Mesothelial cell of epicardium (in vitro differentiated cells): Measurements from ENCODE around the gene FADS2. TPM values are rescaled to one million over a fixed set of nuclear protein-coding genes. Genes with fewer than 3 reads are reported as not detected.

Source experiments
- DNase-seq, 2 experiments: peaks; one replicate each; pipeline ENCODE4 v3.0.0; 2021; ENCODE audit warnings: low spot score in 2 of 2; ENCODE audit not compliant: unreplicated experiment in 2 of 2
- H3K27ac Mint-ChIP-seq: 2 replicates; pipeline ENCODE4 v1.8.0; 2021; ENCODE audit warnings: mixed read lengths
- H3K27me3 Mint-ChIP-seq: 2 replicates; pipeline ENCODE4 v1.8.0; 2021; ENCODE audit warnings: low read depth, mixed read lengths
- H3K36me3 Mint-ChIP-seq: 2 replicates; pipeline ENCODE4 v1.8.0; 2021; ENCODE audit warnings: mixed read lengths
- H3K4me1 Mint-ChIP-seq: 2 replicates; pipeline ENCODE4 v1.8.0; 2021; ENCODE audit warnings: mixed read lengths
- H3K4me3 Mint-ChIP-seq: 2 replicates; pipeline ENCODE4 v1.8.0; 2021; ENCODE audit warnings: mild to moderate bottlenecking, moderate library complexity, mixed read lengths
- H3K9me3 Mint-ChIP-seq: 2 replicates; pipeline ENCODE4 v1.8.0; 2021; ENCODE audit warnings: mixed read lengths
- total RNA-seq: library from RNA; stranded (reverse); gene quantifications from 3 replicates; pipeline ENCODE4 v1.2.1, GENCODE V29; 2021
- TF ChIP-seq, protein P1 (sequence below): fragments of 200-600 bp; sonication (generic); IDR thresholded peaks from one replicate; pipeline ENCODE4 v1.5.0; 2021; ENCODE audit warnings: antibody characterized with exemption; ENCODE audit not compliant: unreplicated experiment

Gene FADS2
- total RNA-seq, 1 donor from 2014 or later: 337 TPM

DNA sequence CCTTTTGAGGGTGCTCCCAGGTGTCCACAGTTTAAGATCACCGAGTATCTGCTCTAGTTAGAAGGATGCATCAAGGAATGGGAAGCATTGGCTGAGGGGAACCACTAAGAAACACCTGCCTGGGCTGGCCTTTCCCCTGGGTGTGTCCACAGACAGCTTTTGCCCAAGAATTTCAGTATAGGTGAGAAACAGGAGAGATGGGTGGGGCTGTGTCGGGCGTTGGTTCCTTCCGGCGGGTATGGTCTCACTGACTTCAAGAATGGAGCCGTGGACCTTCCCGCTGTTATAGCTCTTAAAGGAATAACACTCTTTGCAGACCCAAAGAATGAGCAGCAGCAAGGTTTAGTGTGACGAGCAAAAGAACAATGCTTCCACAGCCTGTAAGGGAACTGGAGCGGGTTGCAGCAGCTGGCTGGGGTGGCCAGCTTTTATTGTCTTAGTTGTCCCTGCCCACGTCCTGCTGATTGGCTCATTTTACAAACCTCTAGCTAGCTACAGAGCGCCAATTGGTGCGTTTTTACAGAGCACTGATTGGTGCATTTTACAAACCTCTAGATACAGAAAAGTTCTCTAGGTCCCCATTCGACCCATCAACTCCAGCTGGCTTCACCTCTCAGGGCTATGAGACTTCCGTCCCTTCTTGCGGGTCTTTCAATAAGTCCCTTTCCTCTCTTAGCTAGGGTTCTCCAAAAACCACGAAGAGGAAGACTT is 13.7 kb upstream of the FADS2 start:
- no peaks in the 10 kb centered on the region for H3K27me3 Mint-ChIP-seq

DNA sequence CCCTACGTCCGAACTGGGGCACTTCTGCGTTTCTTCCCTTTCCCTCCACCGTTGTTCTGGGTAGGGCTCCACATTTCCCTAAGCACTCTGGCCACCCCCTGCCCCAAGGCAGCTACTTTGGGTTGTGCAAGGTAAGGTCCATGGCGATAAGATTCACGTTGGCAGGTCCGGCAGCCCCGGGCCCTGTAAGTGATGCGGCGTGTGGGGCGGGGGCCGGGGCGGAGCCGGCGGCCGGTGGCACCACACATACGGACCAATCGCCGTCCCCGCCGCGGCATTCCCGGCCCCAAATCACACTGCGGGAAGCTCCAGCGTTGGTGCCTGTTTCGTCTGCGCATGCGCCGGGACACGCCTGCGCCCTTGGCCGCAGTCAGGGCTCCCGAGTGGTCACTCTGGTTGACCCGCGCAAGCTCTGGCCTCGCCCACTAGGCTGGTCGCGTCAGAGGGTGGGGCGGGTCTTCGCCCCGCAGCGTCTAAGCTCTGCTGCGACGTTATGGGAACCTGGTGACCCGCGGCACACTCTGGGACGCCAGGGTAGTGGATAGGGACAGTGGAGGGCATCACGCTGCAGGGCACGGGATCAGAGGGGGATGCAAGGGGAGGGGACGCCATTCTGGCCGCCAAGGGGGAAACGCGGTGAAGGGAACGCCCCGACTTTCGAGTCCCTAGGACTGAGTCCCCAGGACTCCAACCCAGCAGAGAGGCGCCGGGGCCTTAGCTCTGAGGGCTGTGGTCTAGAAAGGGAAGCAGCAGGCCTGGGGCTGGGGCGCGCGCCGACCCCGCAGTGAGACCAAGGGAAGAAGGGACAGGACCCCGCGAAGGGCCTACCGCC is 12.9 kb upstream of the FADS2 start:
- DNase-seq: peak; percentile 77 to 86
- H3K36me3 Mint-ChIP-seq: peaks cover 25% of the 10 kb centered on the region
- H3K27ac Mint-ChIP-seq: peak overlapping the region; percentile 99
- no peaks in the 10 kb centered on the region for H3K9me3 Mint-ChIP-seq
- TF ChIP-seq, protein P1, sequence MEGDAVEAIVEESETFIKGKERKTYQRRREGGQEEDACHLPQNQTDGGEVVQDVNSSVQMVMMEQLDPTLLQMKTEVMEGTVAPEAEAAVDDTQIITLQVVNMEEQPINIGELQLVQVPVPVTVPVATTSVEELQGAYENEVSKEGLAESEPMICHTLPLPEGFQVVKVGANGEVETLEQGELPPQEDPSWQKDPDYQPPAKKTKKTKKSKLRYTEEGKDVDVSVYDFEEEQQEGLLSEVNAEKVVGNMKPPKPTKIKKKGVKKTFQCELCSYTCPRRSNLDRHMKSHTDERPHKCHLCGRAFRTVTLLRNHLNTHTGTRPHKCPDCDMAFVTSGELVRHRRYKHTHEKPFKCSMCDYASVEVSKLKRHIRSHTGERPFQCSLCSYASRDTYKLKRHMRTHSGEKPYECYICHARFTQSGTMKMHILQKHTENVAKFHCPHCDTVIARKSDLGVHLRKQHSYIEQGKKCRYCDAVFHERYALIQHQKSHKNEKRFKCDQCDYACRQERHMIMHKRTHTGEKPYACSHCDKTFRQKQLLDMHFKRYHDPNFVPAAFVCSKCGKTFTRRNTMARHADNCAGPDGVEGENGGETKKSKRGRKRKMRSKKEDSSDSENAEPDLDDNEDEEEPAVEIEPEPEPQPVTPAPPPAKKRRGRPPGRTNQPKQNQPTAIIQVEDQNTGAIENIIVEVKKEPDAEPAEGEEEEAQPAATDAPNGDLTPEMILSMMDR: no peak
- H3K4me3 Mint-ChIP-seq: peak overlapping the region; percentile 93
- peaks cover 17% of the 10 kb centered on the region for H3K4me1 Mint-ChIP-seq
- H3K27me3 Mint-ChIP-seq: no peaks in the 10 kb centered on the region

More for the DNA sequence above, 13.7 kb upstream of the FADS2 start:
- TF ChIP-seq, protein P1: no peak
- peak overlapping the region; percentile 99 for H3K27ac Mint-ChIP-seq
- H3K4me1 Mint-ChIP-seq: peaks cover 17% of the 10 kb centered on the region
- DNase-seq: no peak
- peak overlapping the region; percentile 93 for H3K4me3 Mint-ChIP-seq
- no peaks in the 10 kb centered on the region for H3K9me3 Mint-ChIP-seq
- H3K36me3 Mint-ChIP-seq: peaks cover 30% of the 10 kb centered on the region

DNA sequence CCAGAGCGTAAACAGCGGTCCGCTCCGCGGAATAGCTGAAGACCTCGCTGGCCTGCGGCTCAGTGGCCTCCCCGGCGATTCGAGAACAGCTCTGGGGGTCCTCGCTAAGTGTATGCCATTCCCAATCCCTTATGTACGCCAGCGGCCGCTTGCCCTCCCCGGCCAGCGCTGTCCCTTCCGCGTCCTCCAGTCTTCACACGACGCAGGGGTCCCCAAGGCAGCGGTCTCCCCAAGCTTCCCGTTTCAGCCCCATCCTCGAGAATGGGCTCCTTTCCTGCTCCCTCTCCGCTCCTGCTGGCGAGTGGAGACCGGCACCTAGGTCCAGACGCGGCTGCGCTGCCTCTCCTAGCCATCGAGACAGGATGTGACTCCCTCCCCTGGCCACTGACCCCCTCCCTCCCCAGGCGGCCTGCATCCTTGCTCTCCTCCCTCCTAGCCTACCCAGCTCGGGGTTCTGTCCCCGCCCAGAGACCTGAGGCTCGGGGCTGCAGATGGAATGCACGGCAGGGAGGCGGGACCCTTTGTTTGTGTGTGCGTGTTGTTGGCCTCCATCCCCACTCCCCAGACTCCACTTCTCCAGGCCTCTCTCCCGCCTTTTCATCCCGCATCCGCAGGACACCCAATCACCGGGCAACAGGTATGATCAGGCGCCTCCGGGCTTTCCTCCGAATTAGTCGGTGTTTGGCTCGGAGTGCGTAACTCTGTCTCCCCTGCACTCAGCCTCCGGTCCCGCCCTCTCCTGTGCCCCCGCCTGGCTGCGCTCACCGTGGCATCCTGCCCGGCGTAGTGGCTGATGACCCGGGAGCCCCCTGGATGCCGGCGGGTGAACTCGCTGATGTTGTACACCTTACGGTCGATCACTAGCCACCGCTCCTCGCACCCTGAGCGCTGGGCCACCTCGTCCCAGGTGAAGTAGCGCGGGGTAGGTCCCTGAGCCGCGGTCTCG is 12.0 kb upstream of the FADS2 start:
- DNase-seq: peak; percentile 45 to 67
- H3K4me3 Mint-ChIP-seq: peak overlapping the region; percentile 93
- H3K4me1 Mint-ChIP-seq: peaks cover 17% of the 10 kb centered on the region
- TF ChIP-seq, protein P1: no peak
- H3K36me3 Mint-ChIP-seq: peaks cover 20% of the 10 kb centered on the region
- no peaks in the 10 kb centered on the region for H3K9me3 Mint-ChIP-seq
- H3K27ac Mint-ChIP-seq: peak overlapping the region; percentile 99
- H3K27me3 Mint-ChIP-seq: no peaks in the 10 kb centered on the region

DNA sequence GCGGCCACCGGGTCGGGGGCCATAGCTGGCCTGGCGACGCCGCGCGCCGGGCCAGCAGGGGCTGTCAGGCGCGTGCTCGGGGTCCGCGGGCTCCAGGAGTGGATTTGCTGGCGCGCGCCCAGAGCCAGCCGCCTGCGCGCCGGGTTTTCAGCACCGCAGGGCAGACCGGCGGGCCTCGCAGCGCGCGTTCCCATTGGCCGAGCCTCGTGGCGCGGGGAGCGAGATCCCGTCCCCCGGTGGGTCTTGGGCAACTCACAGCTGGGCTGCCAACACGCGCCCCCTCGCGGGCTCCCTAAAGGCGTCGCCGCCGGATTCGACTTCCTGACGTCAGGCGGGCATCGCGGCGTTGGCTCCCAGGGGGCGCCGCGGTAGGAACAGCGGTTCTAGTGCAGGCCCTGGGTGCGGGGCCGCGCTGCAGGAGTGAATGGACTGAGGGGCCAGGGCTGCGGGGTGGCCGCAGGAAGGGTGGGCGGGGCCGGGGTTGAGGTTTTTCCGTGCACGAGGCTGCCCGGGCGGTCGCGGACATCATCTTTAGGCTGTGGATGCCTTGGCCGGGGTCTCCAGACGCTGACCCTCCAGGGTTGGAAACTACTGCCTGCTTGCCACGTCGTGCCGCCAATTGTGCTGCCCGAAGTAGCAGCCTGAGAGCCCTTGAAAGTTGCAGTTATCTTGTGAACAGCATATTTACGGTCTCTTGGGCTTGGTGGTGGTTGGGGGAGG is 11.2 kb upstream of the FADS2 start, which contains the start of gene FADS1:
TSS of gene FADS1 (minus strand) at position 268 of the 720 bp plus-strand sequence. CDS start at position 194, 74 bp downstream.
- peak within 1 kb of the TSS; percentile 93 for H3K4me3 Mint-ChIP-seq
- TF ChIP-seq, protein P1: no peak
- peak within 1 kb of the TSS; percentile 99 for H3K27ac Mint-ChIP-seq
- H3K9me3 Mint-ChIP-seq: no peaks in the 10 kb centered on the region
- H3K36me3 Mint-ChIP-seq: peaks cover 18% of the 10 kb centered on the region
- H3K27me3 Mint-ChIP-seq: no peaks in the 10 kb centered on the region
- peaks cover 17% of the 10 kb centered on the region for H3K4me1 Mint-ChIP-seq
- DNase-seq: peak; percentile 88 to 92
